Occipital lobe (tissue), 2 donors: ENCODE results near the gene SNX30. TPM values are rescaled to one million over a fixed set of nuclear protein-coding genes. Genes with fewer than 3 reads are reported as not detected.

Source experiments
- DNase-seq: peaks from one replicate; lab custom pipeline; 2025; lab: John Stamatoyannopoulos, UW
- total RNA-seq: library from RNA; depleted of rRNA; stranded (reverse); fragments of >200 nt; gene quantifications from one replicate; pipeline ENCODE4 v1.2.3, GENCODE V29; 2014

SNX30 gene
- total RNA-seq, 1 donor from 2014 or later: 25.0 TPM

DNA sequence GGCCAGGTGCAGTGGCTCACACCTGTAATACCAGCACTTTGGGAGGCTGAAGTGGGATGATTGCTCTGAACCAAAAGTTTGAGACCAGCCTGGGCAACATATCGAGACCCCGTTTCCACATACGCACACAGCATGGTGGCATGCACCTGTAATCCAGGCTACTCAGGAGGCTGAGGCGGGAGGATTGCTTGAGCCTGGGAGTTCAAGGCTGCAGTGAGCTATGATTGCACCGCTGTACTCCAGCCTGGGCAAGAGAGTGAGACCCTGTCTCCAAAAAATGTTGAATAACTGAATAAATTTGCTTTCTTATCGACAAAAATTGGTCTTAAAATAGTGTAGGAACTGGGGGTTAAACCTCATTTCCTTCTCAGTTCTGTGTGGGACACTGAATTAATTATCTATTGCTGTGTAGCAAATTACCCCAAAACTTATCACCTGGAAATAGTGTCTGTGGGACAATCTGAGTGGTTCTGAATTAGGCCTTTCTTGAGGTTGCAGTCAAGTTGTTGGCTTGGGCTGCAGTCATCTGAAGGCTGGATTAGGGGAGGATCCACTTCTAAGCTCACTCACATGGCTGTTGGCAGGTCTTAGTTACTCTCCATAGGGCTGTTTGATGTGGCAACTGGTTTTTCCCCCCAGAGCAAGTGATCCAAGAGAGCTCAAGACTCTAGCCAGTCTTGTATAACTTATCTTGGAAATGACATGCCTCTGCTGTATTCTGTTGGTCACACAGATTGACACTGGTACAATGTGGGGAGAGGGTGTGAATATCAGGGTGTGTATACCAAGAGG, 2.0 kb downstream of the SNX30 start:
- no peak for DNase-seq

DNA sequence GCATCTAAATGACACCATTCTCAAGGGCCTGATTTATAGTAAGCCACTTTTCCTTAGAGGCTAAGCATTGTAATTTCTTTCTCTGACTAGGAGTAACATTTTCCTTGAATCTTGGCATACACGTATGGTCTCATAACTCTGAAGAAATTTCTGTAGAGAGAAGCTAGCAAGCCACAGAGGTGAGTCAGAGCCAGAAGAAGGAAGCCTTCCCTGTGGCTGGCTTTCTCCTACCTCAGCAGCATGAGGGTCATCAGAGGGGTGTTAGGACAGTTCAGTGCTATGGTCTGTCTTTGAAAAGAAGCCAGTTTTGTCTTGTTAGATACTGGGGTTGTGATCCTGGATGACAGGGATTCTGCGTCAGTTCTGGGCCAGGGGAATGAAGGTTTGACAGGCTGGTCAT, 3.2 kb downstream of the SNX30 start:
- no peak for DNase-seq

- DNase-seq: no peak
Measured at GRCh38 chr9:112754578-112754977, 4.0 kb downstream of the SNX30 start.

DNA sequence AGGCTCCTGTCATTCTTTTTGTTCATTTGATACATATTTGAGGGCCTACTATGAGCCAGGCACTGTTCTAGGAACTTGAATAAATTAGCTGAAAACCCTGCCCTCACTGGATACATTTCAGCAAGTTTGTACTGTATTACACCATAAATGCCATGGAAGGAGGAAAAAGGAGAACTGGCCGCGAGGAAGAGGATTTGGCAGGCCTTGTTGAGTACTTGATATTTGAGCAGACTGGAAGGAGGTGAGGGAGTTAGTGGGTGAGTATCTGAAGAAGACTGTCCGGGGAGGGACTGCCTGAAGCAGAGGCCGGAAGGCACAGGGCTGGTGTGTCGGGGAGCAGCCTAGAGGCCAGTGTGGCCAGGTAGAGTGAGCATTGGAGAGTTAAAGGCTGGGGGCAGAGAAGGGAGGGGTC, 4.5 kb downstream of the SNX30 start:
- DNase-seq: no peak

- DNase-seq: peak; percentile 6
Measured at GRCh38 chr9:112755675-112756074, 5.1 kb downstream of the SNX30 start.

DNA sequence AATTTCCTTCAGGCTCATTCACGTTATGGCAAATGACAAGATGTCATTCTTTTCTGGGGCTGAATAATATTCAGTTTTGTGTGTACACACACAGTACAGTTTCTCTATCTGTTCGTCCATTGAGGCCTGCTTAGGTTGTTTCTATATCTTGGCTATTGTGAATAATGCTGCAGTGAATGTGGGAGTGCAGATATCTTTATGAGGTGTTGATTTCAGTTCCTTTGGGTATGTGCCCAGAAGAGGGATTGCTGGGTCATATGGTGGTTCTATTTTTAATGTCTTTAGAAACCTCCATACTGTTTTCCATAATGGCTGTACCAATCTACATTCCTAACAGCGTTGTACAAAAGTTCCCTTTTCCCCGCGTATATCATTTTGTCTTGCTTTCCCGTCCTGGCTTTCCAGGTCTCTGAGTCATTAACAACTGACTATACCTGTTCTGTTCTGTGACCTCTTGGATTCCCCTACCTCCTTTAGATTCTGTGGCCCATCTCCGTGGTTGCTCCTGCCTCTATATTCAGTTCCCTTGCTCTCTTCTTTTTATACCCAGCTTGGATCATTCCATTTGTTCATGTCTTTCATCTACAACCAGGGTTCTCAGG, 6.8 kb downstream of the SNX30 start:
- peak; percentile 6 for DNase-seq

DNA sequence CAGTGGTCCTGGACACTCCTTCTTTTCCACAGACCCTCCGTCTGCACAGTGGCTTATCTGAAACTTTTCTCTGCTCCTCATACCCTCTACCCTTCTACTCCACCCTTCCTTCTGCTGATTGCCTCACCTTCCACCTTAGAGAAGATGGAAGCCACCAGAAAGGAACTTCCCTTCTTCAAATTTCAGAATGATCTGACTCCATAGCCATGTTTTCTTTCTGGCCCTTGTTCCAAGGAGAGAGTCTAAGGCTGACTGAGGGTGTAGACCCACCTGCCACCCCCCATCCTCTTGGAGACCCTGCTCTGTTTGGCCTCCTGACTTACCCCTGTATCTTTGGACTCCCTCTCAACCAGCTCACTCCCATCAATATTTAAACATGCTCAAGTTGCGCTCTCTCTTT, 7.4 kb downstream of the SNX30 start:
- DNase-seq: no peak

GRCh38 chr9:112760821-112761220, 10.3 kb downstream of the SNX30 start:
- DNase-seq: no peak

GRCh38 chr9:112761912-112762655, 11.5 kb downstream of the SNX30 start:
- no peak for DNase-seq

DNA sequence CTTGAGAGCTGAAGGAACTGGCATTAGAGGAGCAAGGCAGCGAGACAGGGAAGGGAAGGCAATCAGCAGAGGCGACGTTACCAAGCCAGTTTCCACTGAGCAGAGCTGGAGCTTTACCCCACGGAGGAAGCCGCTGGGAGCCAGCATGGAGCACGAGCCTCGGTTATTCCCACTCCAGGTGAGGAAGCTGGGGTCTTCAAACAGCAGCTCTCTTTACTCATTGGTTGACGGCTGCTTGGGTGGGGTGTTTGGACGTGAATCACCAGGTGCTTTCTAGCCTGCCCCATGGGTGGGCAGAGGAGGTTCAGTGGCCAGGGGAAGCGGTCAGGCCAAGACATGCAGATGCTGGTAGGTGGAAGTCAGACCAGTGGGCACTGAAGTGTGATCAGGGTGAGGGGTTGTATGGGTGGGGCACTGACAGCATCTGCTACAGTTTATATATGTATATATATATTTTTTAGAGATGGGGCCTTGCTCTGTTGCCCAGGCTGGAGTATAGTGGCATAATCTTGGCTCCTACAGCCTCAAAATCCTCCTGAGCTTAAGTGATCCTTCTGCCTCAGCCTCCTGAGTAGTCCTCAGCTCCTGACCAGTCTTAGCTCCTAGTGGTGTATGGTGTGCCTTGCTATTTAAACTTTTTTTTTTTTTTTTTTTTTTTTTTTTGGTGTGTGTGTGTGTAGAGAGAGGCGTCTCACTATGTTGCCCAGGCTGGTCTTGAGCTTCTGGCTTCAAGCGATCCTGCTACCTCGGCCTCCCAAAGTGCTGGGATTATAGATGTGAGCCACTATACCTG, 12.4 kb downstream of the SNX30 start:
- DNase-seq: no peak

- DNase-seq: no peak
Measured at GRCh38 chr9:112764344-112764743, 13.8 kb downstream of the SNX30 start.

- DNase-seq: no peak
Measured at GRCh38 chr9:112764837-112765236, 14.3 kb downstream of the SNX30 start.

GRCh38 chr9:112765281-112765680, 14.7 kb downstream of the SNX30 start:
- no peak for DNase-seq

GRCh38 chr9:112771359-112772214, 21.0 kb downstream of the SNX30 start:
- DNase-seq: no peak

DNA sequence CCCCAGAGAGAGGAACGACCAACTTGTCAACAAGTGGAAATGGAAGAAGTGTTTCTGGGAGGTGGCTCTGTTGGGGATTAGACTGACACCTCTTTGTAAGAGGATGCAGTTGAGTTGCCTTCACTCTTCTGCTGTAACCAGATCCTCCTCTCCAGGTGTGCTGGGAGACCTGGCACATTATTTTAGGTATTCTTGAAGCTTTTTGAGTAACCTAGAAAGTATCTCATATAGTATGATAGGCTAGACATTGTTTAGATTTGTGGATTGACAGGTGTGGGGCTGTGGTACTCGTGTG, 21.6 kb downstream of the SNX30 start:
- DNase-seq: no peak

DNA sequence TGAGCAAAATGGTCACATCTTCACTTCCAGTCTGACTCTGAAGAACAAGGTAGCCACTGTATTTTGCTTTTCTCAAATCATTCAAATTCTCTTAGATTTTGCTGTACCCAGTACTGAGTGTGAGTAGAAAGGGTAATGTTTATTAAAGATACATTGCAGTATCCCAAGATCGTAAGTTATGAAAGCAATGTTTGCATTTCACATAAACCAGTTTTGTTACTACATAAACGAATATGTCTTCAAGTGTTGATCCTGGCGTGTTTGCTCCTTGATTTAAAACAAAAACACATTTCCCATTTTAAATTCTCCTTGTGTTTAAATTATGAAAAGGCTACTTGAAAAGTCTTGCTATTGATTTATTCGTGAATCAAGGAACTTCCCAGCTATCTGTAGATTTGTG, 22.0 kb downstream of the SNX30 start:
- no peak for DNase-seq

DNA sequence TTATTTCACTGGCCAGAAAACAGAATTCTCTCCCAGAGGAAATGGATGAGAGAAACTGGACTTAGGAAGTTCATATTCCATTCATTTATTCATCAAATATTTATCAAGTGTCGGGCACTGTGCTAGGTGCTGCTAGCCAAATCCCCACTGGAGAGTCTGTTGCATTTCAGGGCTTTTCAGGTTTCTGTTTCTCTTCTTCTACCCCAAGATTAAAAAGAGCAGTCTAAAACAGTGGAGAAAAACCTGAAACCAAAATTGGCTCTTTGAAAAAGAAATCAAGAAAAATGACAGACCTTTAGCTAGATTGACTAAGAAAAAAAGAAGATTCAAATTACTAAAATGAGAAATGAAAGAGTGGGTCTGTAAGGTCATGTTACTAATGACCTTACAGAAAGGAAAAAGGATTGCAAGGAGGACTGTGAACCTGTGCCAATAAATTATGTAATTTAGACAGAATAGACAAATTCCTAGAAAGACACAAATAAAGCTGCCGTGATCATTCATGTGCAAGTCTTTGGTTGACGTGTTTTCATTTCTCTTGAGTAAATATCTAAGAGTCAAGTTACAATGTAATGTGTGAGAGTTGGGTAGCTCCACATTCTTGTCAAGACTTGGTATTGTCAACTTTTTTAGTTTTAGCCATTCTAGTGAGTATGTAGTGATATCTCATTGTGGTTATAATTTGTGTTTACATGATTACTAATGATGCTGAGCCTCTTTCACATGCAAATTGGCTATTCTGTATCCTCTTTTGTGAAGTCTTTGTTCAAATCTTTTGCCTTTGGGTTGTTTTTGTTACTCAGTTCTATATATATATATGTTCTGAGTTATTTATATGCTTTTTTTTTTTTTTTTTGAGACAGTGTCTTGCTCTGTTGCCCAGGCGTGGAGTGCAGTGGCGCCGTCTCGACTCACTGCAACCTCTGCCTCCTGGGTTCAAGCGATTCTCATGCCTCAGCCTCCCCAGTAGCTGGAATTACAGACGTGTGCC, 23.7 kb downstream of the SNX30 start:
- no peak for DNase-seq

DNA sequence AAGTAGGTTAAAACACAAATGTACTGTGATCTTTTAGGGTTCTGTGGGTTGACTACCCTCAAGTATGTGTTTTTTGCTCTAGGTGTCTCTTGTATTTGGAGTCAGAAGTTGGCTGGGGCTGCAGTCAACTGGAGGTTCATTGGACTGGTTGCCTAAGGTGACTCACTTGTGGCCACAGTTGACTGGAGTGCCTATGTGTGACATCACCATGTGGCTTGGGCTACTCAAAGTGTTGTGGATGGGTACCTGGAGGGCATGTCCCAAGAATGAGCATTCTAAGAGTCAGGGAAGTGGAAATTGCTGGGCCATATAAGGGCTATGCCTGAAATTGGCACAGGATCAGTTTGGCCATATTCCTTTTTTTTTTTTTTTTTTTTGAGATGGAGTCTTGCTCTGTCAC, 27.4 kb downstream of the SNX30 start:
- no peak for DNase-seq

DNA sequence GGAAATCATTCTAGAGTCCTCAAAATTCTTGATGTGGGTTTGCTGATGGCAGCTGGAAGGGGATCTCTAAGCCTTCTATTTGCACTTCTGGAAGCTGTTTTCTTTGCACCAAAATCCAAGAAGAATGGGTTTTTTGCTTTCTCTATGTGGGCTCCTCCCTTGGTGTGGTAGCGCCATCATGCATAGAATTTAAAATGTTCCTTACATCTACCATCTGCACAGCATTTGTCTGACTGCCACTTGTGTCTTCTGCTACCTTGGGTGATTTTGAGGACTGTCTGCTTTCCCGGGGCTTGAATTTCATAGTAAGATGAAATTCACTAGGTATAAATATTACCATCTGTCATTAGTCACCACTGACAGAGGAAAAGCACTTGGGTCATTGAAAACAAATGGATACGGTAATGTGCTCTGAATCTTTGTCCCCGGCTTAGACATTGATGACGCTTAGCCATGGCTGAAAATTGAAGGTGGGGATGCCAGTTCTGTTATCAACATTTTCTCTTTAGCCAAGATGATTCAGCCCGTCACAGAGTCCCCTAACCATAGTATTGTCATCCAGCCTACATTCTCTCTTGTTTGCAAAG, 30.0 kb downstream of the SNX30 start:
- DNase-seq: no peak
